ENCODE results near the gene CACNA1C.

DNA sequence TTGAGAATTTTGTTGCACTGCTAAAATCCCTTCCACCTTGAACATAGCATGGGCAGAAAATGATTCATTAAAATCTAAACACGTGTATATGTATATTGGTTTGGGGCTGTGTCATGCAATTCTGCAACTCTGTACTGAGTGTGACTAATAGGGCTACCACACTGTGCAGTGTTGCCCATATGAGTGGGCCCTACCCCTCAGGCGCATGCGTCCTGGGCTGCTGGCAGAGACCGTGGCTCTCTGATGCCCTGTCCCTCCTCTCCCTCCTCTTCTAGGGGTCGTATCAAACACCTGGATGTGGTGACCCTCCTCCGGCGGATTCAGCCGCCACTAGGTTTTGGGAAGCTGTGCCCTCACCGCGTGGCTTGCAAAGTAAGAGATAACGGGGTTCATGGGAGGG, 613.6 kb downstream of the CACNA1C start:
- TF ChIP-seq, protein P1, sequence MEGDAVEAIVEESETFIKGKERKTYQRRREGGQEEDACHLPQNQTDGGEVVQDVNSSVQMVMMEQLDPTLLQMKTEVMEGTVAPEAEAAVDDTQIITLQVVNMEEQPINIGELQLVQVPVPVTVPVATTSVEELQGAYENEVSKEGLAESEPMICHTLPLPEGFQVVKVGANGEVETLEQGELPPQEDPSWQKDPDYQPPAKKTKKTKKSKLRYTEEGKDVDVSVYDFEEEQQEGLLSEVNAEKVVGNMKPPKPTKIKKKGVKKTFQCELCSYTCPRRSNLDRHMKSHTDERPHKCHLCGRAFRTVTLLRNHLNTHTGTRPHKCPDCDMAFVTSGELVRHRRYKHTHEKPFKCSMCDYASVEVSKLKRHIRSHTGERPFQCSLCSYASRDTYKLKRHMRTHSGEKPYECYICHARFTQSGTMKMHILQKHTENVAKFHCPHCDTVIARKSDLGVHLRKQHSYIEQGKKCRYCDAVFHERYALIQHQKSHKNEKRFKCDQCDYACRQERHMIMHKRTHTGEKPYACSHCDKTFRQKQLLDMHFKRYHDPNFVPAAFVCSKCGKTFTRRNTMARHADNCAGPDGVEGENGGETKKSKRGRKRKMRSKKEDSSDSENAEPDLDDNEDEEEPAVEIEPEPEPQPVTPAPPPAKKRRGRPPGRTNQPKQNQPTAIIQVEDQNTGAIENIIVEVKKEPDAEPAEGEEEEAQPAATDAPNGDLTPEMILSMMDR (IDR thresholded peaks at IDR 0.05), result no peak
- no peak for TF ChIP-seq POLR2A (IDR thresholded peaks at IDR 0.05)
